ENCODE measurements around the gene SMIM35.
"Not testable (repeated sequence)": the region's sequence is repeated elsewhere in the genome, so short reads cannot be mapped to it uniquely, and the experiment has no call there.

Gene SMIM35

GRCh38 chr11:117979481-117980211, 107.1 kb downstream of the SMIM35 start:
- Histone ChIP-seq H3K27me3 (ENCODE audit: control insufficient read depth, insufficient read depth, low read length) (peaks cover 19% of the 10 kb centered on the region), H3K4me3 (ENCODE audit: low read length) (no peak overlapping the region), H3K9ac (ENCODE audit: low read depth, low read length) (no peak overlapping the region), H3K36me3 (ENCODE audit: insufficient read depth, low read length) (no peaks in the 10 kb centered on the region), H3K4me2 (ENCODE audit: low read length) (no peak overlapping the region), H3K4me1 (ENCODE audit: control insufficient read depth, insufficient read depth, low read length) (no peaks in the 10 kb centered on the region), H3K9me3 (replicated peaks; ENCODE audit: low read length) (no peaks in the 10 kb centered on the region)

DNA sequence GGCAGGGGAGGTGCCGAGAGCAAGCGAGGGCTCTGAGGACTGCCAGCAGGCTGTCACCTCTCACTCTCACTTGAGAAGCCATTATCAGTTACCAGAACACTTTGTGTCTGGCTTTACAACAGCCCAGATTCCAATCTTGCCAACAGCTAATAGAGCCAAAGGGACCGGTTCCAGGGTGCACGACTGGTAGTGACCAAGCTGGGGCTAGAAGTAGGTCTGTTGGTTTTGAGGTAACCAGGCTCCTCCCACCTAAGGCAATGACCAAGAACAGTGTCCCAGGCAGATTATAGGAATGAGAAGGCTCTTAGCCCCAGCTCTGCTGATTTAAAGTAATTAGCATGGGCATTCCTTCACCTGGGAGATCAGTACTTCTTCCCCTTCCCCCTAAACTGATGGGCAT, 107.8 kb downstream of the SMIM35 start:
- H3K4me3 ChIP-seq (ENCODE audit: low read length) = no peak overlapping the region
- no peak overlapping the region for H3K9ac ChIP-seq (ENCODE audit: low read depth, low read length)
- H3K4me1 ChIP-seq (ENCODE audit: control insufficient read depth, insufficient read depth, low read length) = no peaks in the 10 kb centered on the region
- H3K9me3 ChIP-seq (replicated peaks; ENCODE audit: low read length) = no peaks in the 10 kb centered on the region
- H3K4me2 ChIP-seq (ENCODE audit: low read length) = no peak overlapping the region
- no peaks in the 10 kb centered on the region for H3K36me3 ChIP-seq (ENCODE audit: insufficient read depth, low read length)
- H3K27me3 ChIP-seq (ENCODE audit: control insufficient read depth, insufficient read depth, low read length) = peaks cover 19% of the 10 kb centered on the region

GRCh38 chr11:117978291-117978910, 108.4 kb downstream of the SMIM35 start:
- H3K4me1 ChIP-seq (ENCODE audit: control insufficient read depth, insufficient read depth, low read length) = not testable (repeated sequence)
- H3K27me3 ChIP-seq (ENCODE audit: control insufficient read depth, insufficient read depth, low read length) = peaks cover 19% of the 10 kb centered on the region

DNA sequence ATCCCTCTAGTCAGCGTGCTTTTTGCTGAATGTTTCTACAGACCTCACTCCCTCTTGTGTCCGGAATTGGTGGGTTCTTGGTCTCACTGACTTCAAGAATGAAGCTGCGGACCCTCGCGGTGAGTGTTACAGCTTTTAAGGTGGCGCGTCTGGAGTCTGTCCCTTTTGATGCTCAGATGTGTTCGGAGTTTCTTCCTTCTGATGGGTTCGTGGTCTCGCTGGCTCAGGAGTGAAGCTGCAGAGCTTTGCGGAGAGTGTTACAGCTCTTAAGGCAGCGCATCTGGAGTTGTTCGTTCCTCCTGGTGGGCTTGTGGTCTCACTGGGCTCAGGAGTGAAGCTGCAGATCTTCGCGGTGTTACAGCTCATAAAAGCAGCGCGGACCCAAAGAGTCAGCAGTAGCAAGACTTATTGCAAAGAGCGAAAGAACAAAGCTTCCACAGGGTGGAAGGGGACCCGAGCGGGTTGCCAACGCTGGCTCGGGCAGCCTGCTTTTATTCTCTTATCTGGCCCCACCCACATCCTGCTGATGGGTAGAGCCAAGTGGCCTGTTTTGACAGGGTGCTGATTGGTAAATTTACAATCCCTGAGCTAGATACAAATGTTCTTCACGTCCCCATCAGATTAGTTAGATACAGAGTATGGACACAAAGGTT, 109.0 kb downstream of the SMIM35 start:
- H3K9me3 ChIP-seq (replicated peaks; ENCODE audit: low read length); H3K4me3 ChIP-seq (ENCODE audit: low read length); H3K4me1 ChIP-seq (ENCODE audit: control insufficient read depth, insufficient read depth, low read length); H3K4me2 ChIP-seq (ENCODE audit: low read length); H3K9ac ChIP-seq (ENCODE audit: low read depth, low read length); H3K36me3 ChIP-seq (ENCODE audit: insufficient read depth, low read length): not testable (repeated sequence)
- peaks cover 19% of the 10 kb centered on the region for H3K27me3 ChIP-seq (ENCODE audit: control insufficient read depth, insufficient read depth, low read length)

More at GRCh38 chr11:117978291-117978910, 108.4 kb downstream of the SMIM35 start:
- not testable (repeated sequence) for H3K9me3 ChIP-seq (replicated peaks; ENCODE audit: low read length); H3K4me2 ChIP-seq (ENCODE audit: low read length); H3K9ac ChIP-seq (ENCODE audit: low read depth, low read length); H3K36me3 ChIP-seq (ENCODE audit: insufficient read depth, low read length); H3K4me3 ChIP-seq (ENCODE audit: low read length)

- no peak overlapping the region for H3K9ac ChIP-seq (ENCODE audit: low read depth, low read length)
- peaks cover 19% of the 10 kb centered on the region for H3K27me3 ChIP-seq (ENCODE audit: control insufficient read depth, insufficient read depth, low read length)
- H3K9me3 ChIP-seq (replicated peaks; ENCODE audit: low read length) = no peaks in the 10 kb centered on the region
- H3K36me3 ChIP-seq (ENCODE audit: insufficient read depth, low read length) = no peaks in the 10 kb centered on the region
- H3K4me3 ChIP-seq (ENCODE audit: low read length) = no peak overlapping the region
- H3K4me1 ChIP-seq (ENCODE audit: control insufficient read depth, insufficient read depth, low read length) = no peaks in the 10 kb centered on the region
- H3K4me2 ChIP-seq (ENCODE audit: low read length) = no peak overlapping the region
Measured at GRCh38 chr11:117977029-117977428, 109.7 kb downstream of the SMIM35 start.

- Histone ChIP-seq H3K4me3 (ENCODE audit: low read length) (no peak overlapping the region), H3K36me3 (ENCODE audit: insufficient read depth, low read length) (no peaks in the 10 kb centered on the region), H3K4me2 (ENCODE audit: low read length) (no peak overlapping the region), H3K27me3 (ENCODE audit: control insufficient read depth, insufficient read depth, low read length) (peaks cover 19% of the 10 kb centered on the region), H3K9ac (ENCODE audit: low read depth, low read length) (no peak overlapping the region), H3K4me1 (ENCODE audit: control insufficient read depth, insufficient read depth, low read length) (no peaks in the 10 kb centered on the region), H3K9me3 (replicated peaks; ENCODE audit: low read length) (no peaks in the 10 kb centered on the region)
Measured at GRCh38 chr11:117976445-117976844, 110.3 kb downstream of the SMIM35 start.

GRCh38 chr11:117973503-117973860, 113.3 kb downstream of the SMIM35 start:
- H3K9me3 ChIP-seq (replicated peaks; ENCODE audit: low read length) = no peaks in the 10 kb centered on the region
- no peak overlapping the region for H3K4me3 ChIP-seq (ENCODE audit: low read length)
- H3K27me3 ChIP-seq (ENCODE audit: control insufficient read depth, insufficient read depth, low read length) = no peaks in the 10 kb centered on the region
- no peaks in the 10 kb centered on the region for H3K36me3 ChIP-seq (ENCODE audit: insufficient read depth, low read length)
- H3K4me2 ChIP-seq (ENCODE audit: low read length) = no peak overlapping the region
- H3K9ac ChIP-seq (ENCODE audit: low read depth, low read length) = no peak overlapping the region
- H3K4me1 ChIP-seq (ENCODE audit: control insufficient read depth, insufficient read depth, low read length) = no peaks in the 10 kb centered on the region

GRCh38 chr11:117972629-117973502, 113.9 kb downstream of the SMIM35 start:
- no peaks in the 10 kb centered on the region for H3K36me3 ChIP-seq (ENCODE audit: insufficient read depth, low read length)
- H3K27me3 ChIP-seq (ENCODE audit: control insufficient read depth, insufficient read depth, low read length) = no peaks in the 10 kb centered on the region
- H3K4me2 ChIP-seq (ENCODE audit: low read length) = no peak overlapping the region
- no peak overlapping the region for H3K9ac ChIP-seq (ENCODE audit: low read depth, low read length)
- H3K4me1 ChIP-seq (ENCODE audit: control insufficient read depth, insufficient read depth, low read length) = no peaks in the 10 kb centered on the region
- no peak overlapping the region for H3K4me3 ChIP-seq (ENCODE audit: low read length)
- H3K9me3 ChIP-seq (replicated peaks; ENCODE audit: low read length) = no peaks in the 10 kb centered on the region

- H3K4me1 ChIP-seq (ENCODE audit: control insufficient read depth, insufficient read depth, low read length) = no peaks in the 10 kb centered on the region
- H3K4me3 ChIP-seq (ENCODE audit: low read length) = no peak overlapping the region
- H3K9me3 ChIP-seq (replicated peaks; ENCODE audit: low read length) = no peaks in the 10 kb centered on the region
- no peaks in the 10 kb centered on the region for H3K27me3 ChIP-seq (ENCODE audit: control insufficient read depth, insufficient read depth, low read length)
- H3K36me3 ChIP-seq (ENCODE audit: insufficient read depth, low read length) = no peaks in the 10 kb centered on the region
- H3K9ac ChIP-seq (ENCODE audit: low read depth, low read length) = no peak overlapping the region
- H3K4me2 ChIP-seq (ENCODE audit: low read length) = no peak overlapping the region
Measured at GRCh38 chr11:117972044-117972443, 114.7 kb downstream of the SMIM35 start.

DNA sequence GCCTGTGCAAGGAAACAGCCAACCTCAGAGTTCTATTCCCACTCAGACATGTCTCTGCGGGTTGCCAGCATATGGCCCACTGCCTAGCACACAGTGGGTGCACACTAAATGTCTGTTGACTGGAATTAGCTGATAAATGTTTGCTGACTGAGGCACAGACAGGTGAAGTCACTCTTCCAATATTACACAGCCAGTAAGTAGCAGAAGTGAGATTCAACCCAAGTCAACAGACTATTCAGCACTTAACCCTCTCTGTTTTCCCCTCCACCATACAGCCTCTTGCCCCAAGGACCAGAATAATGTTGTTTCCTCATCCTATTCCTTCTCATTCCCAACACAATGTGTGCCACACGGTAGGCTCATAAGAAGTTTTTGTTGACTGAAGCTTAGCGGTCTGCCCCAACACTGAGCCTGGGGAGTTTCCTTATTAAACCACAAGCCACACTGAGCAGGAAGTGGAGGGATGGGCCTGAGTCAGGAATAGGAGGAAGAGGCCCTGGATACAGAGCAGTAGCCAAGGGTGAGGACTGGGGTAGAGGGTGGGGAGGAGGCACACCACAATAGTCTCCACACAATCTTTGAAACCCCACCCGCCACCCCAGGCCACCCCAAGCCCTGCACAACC, 116.3 kb downstream of the SMIM35 start:
- no peak overlapping the region for H3K4me2 ChIP-seq (ENCODE audit: low read length)
- no peaks in the 10 kb centered on the region for H3K9me3 ChIP-seq (replicated peaks; ENCODE audit: low read length)
- H3K4me3 ChIP-seq (ENCODE audit: low read length) = no peak overlapping the region
- H3K27me3 ChIP-seq (ENCODE audit: control insufficient read depth, insufficient read depth, low read length) = no peaks in the 10 kb centered on the region
- no peaks in the 10 kb centered on the region for H3K36me3 ChIP-seq (ENCODE audit: insufficient read depth, low read length)
- H3K4me1 ChIP-seq (ENCODE audit: control insufficient read depth, insufficient read depth, low read length) = no peaks in the 10 kb centered on the region
- no peak overlapping the region for H3K9ac ChIP-seq (ENCODE audit: low read depth, low read length)
